ENCODE measurements around the gene IDH3A. TPM values are rescaled to one million over a fixed set of nuclear protein-coding genes. Genes with fewer than 3 reads are reported as not detected.
A peak's percentile ranks its signal among the peaks of the same experiment; 100 is the strongest.

The IDH3A gene
- total and polyA plus RNA-seq, 9 of the 15 experiments (the other 6 are each of a cell fraction or from before 2014, with no cell fraction given), result 37.4 to 249 (median 107) TPM

DNA sequence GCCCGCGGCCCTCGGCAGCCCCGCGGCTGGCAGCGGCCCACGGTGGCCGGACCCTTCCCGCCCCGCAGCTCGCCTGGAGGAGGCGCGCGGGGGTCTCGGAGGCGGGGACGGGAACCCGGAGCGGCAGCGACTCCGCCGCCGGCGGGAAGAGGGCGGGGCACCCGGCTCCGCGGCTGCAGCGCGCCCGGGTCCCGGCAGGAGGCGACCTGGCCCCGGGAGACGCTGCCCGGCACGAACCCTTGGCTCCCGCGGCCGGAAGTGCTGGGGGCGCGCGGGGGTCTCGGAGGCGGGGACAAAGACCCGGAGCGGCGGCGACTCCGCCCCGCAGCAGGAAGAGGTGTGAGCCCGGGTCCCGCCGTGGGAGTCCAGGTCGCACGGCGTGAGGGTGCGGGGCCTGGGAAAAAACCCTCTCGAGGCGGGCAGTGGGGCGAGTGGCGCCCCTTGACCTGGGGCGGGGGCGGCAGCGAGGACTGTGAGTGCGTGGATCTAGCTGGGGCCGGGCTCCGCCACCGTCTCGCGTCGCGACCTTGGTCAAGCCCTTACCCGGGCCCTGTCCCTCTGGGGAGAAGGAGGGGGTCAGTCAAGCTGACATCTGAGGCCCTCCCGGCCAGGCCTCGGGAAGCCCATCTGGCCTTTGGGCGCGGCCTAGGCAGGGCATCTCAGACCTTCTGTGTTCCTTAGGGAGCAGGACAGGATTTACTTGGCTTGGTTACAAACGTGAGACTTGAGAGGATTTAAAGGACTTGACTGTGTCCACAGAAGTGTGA is 17.7 kb upstream of the IDH3A start, which contains the start of gene CIB2 (continued):
- TF ChIP-seq NBN (IDR thresholded peaks at IDR 0.05; ENCODE audit: low read depth), result no peak
- TF ChIP-seq MBD2 (IDR thresholded peaks at IDR 0.05; ENCODE audit: borderline replicate concordance, low read depth), result peak; percentile 29; the same call in 1 of the 2 replicates
- no peak for TF ChIP-seq ZNF174 (CRISPR knock-in tag; IDR thresholded peaks at IDR 0.05)
- peak; percentile 83 for TF ChIP-seq POLR2A (conservative IDR thresholded peaks at IDR 0.05)
- TF ChIP-seq, protein P1, sequence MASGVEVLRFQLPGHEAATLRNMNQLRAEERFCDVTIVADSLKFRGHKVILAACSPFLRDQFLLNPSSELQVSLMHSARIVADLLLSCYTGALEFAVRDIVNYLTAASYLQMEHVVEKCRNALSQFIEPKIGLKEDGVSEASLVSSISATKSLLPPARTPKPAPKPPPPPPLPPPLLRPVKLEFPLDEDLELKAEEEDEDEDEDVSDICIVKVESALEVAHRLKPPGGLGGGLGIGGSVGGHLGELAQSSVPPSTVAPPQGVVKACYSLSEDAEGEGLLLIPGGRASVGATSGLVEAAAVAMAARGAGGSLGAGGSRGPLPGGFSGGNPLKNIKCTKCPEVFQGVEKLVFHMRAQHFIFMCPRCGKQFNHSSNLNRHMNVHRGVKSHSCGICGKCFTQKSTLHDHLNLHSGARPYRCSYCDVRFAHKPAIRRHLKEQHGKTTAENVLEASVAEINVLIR (CRISPR knock-in tag; IDR thresholded peaks at IDR 0.05), result no peak
- TF ChIP-seq, protein P2, sequence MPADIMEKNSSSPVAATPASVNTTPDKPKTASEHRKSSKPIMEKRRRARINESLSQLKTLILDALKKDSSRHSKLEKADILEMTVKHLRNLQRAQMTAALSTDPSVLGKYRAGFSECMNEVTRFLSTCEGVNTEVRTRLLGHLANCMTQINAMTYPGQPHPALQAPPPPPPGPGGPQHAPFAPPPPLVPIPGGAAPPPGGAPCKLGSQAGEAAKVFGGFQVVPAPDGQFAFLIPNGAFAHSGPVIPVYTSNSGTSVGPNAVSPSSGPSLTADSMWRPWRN (IDR thresholded peaks at IDR 0.05; ENCODE audit: low read depth), result no peak
- TF ChIP-seq CUX1 (CRISPR knock-in tag; IDR thresholded peaks at IDR 0.05), result no peak
- TF ChIP-seq EWSR1 (IDR thresholded peaks at IDR 0.05; ENCODE audit: borderline replicate concordance, low read depth, partially characterized antibody), result no peak
- TF ChIP-seq, protein P3, sequence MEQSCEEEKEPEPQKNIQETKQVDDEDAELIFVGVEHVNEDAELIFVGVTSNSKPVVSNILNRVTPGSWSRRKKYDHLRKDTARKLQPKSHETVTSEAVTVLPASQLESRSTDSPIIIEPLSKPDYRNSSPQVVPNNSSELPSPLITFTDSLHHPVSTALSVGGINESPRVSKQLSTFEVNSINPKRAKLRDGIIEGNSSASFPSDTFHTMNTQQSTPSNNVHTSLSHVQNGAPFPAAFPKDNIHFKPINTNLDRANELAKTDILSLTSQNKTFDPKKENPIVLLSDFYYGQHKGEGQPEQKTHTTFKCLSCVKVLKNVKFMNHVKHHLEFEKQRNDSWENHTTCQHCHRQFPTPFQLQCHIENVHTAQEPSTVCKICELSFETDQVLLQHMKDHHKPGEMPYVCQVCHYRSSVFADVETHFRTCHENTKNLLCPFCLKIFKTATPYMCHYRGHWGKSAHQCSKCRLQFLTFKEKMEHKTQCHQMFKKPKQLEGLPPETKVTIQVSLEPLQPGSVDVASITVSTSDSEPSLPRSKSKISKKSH (CRISPR knock-in tag; IDR thresholded peaks at IDR 0.05), result no peak
- no peak for TF ChIP-seq TRIM28 (IDR thresholded peaks at IDR 0.05)
- TF ChIP-seq ELF2 (CRISPR knock-in tag; IDR thresholded peaks at IDR 0.05), result peak; percentile 71; the same call in 1 of the 2 replicates
- peak; percentile 80 for TF ChIP-seq ZBTB1 (CRISPR knock-in tag; IDR thresholded peaks at IDR 0.05; ENCODE audit: borderline replicate concordance, low read depth)
- TF ChIP-seq ZNF668 (CRISPR knock-in tag; IDR thresholded peaks at IDR 0.05), result no peak
- TF ChIP-seq CGGBP1 (CRISPR knock-in tag; IDR thresholded peaks at IDR 0.05), result no peak
- TF ChIP-seq MED1 (CRISPR knock-in tag; IDR thresholded peaks at IDR 0.05; ENCODE audit: borderline replicate concordance), result no peak
- no peak for TF ChIP-seq PURB (CRISPR knock-in tag; IDR thresholded peaks at IDR 0.05; ENCODE audit: low read depth)
- no peak for TF ChIP-seq SFPQ (IDR thresholded peaks at IDR 0.05; ENCODE audit: low read depth, low read length)
